AG09309 (cell line): ENCODE measurements around the gene UCHL1.

ENCODE experiments used
- DNase-seq: peaks from one replicate; pipeline ENCODE4 v3.0.0-alpha.2; 2010; ENCODE audit warnings: low read depth
- H3K4me3 ChIP-seq: 2 replicates; pipeline ENCODE4 v1.5.1; 2011; ENCODE audit warnings: mild to moderate bottlenecking, low read depth, low read length, moderate library complexity; ENCODE audit not compliant: control insufficient read depth
- CTCF ChIP-seq: IDR thresholded peaks from 2 replicates; pipeline ENCODE4 v1.5.1; 2011; ENCODE audit warnings: mild to moderate bottlenecking, low read depth, low read length, inconsistent platforms; ENCODE audit not compliant: insufficient read depth, control insufficient read depth; ENCODE audit errors: missing control alignments

UCHL1 gene

GRCh38 chr4:41285202-41285863, 28.6 kb downstream of the UCHL1 start:
- no peak overlapping the region for H3K4me3 ChIP-seq
- no peak for DNase-seq
- TF ChIP-seq CTCF = no peak

- no peak for DNase-seq
- no peak overlapping the region for H3K4me3 ChIP-seq
- no peak for TF ChIP-seq CTCF
Observed at GRCh38 chr4:41285864-41286235, 29.1 kb downstream of the UCHL1 start.

GRCh38 chr4:41287005-41287404, 30.3 kb downstream of the UCHL1 start:
- H3K4me3 ChIP-seq = no peak overlapping the region
- TF ChIP-seq CTCF = no peak
- DNase-seq = peak; percentile 5

- no peak for TF ChIP-seq CTCF
- no peak for DNase-seq
- no peak overlapping the region for H3K4me3 ChIP-seq
Observed at GRCh38 chr4:41287852-41288251, 31.1 kb downstream of the UCHL1 start.

GRCh38 chr4:41288254-41288653, 31.5 kb downstream of the UCHL1 start:
- DNase-seq = no peak
- TF ChIP-seq CTCF = no peak
- H3K4me3 ChIP-seq = no peak overlapping the region

DNA sequence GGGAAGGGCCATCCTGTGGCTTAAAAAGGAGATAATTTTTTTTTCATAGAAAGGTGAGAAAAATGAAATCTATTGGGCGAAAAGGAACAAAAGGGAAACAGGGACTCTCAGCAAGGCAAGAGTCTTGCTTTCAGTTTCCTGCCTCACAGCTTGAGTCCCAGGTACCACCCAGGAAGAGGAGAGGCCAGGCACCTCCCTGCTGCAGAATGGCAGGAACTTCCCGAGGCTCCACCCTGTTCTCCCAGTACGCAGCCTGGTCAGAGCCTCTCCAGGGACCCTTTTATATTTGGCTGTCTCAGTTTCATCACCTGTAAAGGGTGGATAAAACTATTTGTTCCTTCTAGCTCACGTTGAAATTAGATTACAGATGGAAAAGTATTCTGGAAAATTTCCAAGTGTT, 33.8 kb downstream of the UCHL1 start:
- no peak overlapping the region for H3K4me3 ChIP-seq
- no peak for DNase-seq
- no peak for TF ChIP-seq CTCF

- no peak overlapping the region for H3K4me3 ChIP-seq
- DNase-seq = no peak
- TF ChIP-seq CTCF = no peak
Observed at GRCh38 chr4:41294445-41295062, 37.8 kb downstream of the UCHL1 start.
